SK-N-SH treated with all-trans-retinoic acid at 6 μM for 48 hours (cell line): Measurements from ENCODE around the gene MINK1.

Source experiments
- CREB5 ChIP-seq: fragments of 250-450 bp; sonication (Bioruptor Pico); IDR thresholded peaks from 2 replicates; pipeline ENCODE4 v1.5.1; 2020; ENCODE audit warnings: low read depth, mild to moderate bottlenecking, moderate library complexity
- ESRRG ChIP-seq: fragments of 250-450 bp; sonication (Bioruptor Pico); IDR thresholded peaks from 2 replicates; pipeline ENCODE4 v1.6.1; 2021; ENCODE audit warnings: mild to moderate bottlenecking
- PATZ1 ChIP-seq: fragments of 250-450 bp; sonication (Bioruptor Pico); IDR thresholded peaks from 2 replicates; pipeline ENCODE4 v1.8.0; 2020; ENCODE audit warnings: mild to moderate bottlenecking, moderate library complexity, borderline replicate concordance
- POU6F1 ChIP-seq: fragments of 250-450 bp; sonication (Bioruptor Pico); IDR thresholded peaks from 2 replicates; pipeline ENCODE4 v1.8.0; 2021; ENCODE audit warnings: low read depth, mild to moderate bottlenecking, moderate library complexity, borderline replicate concordance
- RARB ChIP-seq: fragments of 250-450 bp; sonication (Bioruptor Pico); IDR thresholded peaks from 2 replicates; pipeline ENCODE4 v1.8.0; 2021; ENCODE audit warnings: mild to moderate bottlenecking, moderate library complexity
- SNAI2 ChIP-seq: fragments of 250-450 bp; sonication (Bioruptor Pico); IDR thresholded peaks from 2 replicates; pipeline ENCODE4 v1.5.0; 2020; ENCODE audit warnings: mild to moderate bottlenecking, moderate library complexity
- ZC3H10 ChIP-seq: fragments of 250-450 bp; sonication (Bioruptor Pico); IDR thresholded peaks from 2 replicates; pipeline ENCODE4 v1.5.1; 2021; ENCODE audit warnings: mild to moderate bottlenecking, moderate library complexity
- ZFP30 ChIP-seq: fragments of 450-650 bp; formaldehyde crosslinking; IDR thresholded peaks from 2 replicates; pipeline ENCODE4 v1.5.0; 2022; ENCODE audit warnings: mild to moderate bottlenecking, moderate library complexity

GRCh38 chr17:4853208-4853671 lies 20.1 kb downstream of the MINK1 start:
- TF ChIP-seq SNAI2 (CRISPR knock-in tag) (no peak), ESRRG (no peak), ZFP30 (CRISPR knock-in tag) (no peak), POU6F1 (CRISPR knock-in tag) (no peak), RARB (CRISPR knock-in tag) (no peak), ZC3H10 (CRISPR knock-in tag) (no peak), CREB5 (no peak), PATZ1 (CRISPR knock-in tag) (no peak)
